Cardiac muscle cell (in vitro differentiated cells and primary cell): ENCODE data around the gene NOX3. TPM values are rescaled to one million over a fixed set of nuclear protein-coding genes. Genes with fewer than 3 reads are reported as not detected.
A peak's percentile ranks its signal among the peaks of the same experiment; 100 is the strongest.

Experiments
- DNase-seq, 2 donors: peaks; one replicate each; pipeline versions ENCODE4 v3.0.0 to v3.0.0-alpha.2; 2010 to 2017; ENCODE audit warnings: low read depth in 1 of 2, low spot score in 1 of 2
- H3K27ac ChIP-seq: fragments of 200-600 bp; sonication (generic); 2 replicates; pipeline ENCODE4 v1.5.1; 2016
- H3K27me3 ChIP-seq: fragments of 200-600 bp; sonication (generic); 2 replicates; pipeline ENCODE4 v1.6.0; 2016; ENCODE audit warnings: control low read depth
- H3K36me3 ChIP-seq: fragments of 200-600 bp; sonication (generic); 2 replicates; pipeline ENCODE4 v1.5.1; 2016; ENCODE audit warnings: control low read depth
- H3K4me1 ChIP-seq: fragments of 200-600 bp; sonication (generic); 2 replicates; pipeline ENCODE4 v1.8.1; 2017; ENCODE audit warnings: low read depth, mild to moderate bottlenecking, mixed run types
- H3K4me3 ChIP-seq: fragments of 200-600 bp; sonication (generic); 2 replicates; pipeline ENCODE4 v1.5.1; 2016; ENCODE audit warnings: mild to moderate bottlenecking
- H3K9me3 ChIP-seq: fragments of 200-600 bp; sonication (generic); 2 replicates; pipeline ENCODE4 v1.5.1; 2017; ENCODE audit warnings: low read depth, mild to moderate bottlenecking, control low read depth
- polyA plus RNA-seq: library from polyadenylated mRNA; unstranded; fragments of >200 nt; fragmentation: Nextera tagmentation; extraction: Ambion mirVana; gene quantifications from 2 replicates; pipeline ENCODE4 v1.2.1, GENCODE V29; 2016
- total RNA-seq: library from RNA; depleted of rRNA; stranded (reverse); fragments of >200 nt; gene quantifications from 2 replicates; pipeline ENCODE4 v1.2.3, GENCODE V29; 2016
- TF ChIP-seq, protein P1 (sequence below): IDR thresholded peaks from 2 replicates; pipeline ENCODE4 v1.5.1; 2012; ENCODE audit warnings: low read depth, mild to moderate bottlenecking, low read length

Gene NOX3
- total and polyA plus RNA-seq, 2 experiments from 2014 or later, result not detected

DNA sequence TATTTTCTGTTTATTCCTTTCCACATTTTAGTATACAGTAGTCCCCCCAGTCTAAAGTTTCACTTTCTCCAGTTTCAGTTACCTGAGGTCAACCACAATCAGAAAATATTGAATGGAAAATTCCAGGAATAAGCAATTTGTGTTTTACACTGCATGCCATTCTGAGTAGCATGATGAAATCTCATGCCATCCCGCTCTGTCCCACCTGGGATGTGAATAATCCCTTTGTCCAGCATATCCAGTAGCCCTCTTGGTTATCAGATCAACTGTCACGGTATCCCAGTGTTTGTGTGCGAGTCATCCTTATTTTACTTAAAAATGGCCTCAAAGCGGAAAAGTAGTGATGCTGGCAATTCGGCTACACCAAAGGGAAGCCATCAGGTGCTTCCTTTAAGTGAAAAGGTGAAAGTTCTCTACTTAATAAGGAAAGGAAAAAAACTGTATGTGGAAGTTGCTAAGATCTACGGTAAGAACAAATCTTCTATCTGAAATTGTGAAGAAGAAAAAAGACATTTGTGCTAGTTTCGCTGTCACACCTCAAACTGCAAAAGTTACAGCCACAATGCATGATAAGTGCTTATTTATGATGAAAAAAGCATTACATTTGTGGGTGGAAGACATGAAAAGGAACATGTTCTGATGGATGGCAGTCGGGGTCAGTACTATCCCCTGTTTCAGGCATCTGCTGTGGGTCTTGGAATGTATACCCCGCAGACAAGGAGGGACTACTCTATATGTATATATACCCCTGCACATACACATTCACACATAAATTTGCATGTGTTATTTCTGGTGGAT is 11.3 kb downstream of the NOX3 start:
- peak in 1 of 2 donors; percentile 17 for DNase-seq
- Histone ChIP-seq H3K36me3 (no peaks in the 10 kb centered on the region), H3K9me3 (no peaks in the 10 kb centered on the region), H3K27ac (no peak overlapping the region), H3K4me1 (peaks cover 8% of the 10 kb centered on the region), H3K27me3 (no peaks in the 10 kb centered on the region), H3K4me3 (no peak overlapping the region)
- TF ChIP-seq, protein P1, sequence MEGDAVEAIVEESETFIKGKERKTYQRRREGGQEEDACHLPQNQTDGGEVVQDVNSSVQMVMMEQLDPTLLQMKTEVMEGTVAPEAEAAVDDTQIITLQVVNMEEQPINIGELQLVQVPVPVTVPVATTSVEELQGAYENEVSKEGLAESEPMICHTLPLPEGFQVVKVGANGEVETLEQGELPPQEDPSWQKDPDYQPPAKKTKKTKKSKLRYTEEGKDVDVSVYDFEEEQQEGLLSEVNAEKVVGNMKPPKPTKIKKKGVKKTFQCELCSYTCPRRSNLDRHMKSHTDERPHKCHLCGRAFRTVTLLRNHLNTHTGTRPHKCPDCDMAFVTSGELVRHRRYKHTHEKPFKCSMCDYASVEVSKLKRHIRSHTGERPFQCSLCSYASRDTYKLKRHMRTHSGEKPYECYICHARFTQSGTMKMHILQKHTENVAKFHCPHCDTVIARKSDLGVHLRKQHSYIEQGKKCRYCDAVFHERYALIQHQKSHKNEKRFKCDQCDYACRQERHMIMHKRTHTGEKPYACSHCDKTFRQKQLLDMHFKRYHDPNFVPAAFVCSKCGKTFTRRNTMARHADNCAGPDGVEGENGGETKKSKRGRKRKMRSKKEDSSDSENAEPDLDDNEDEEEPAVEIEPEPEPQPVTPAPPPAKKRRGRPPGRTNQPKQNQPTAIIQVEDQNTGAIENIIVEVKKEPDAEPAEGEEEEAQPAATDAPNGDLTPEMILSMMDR, result no peak

- Histone ChIP-seq H3K36me3 (no peaks in the 10 kb centered on the region), H3K27ac (no peak overlapping the region), H3K4me3 (no peak overlapping the region), H3K9me3 (no peaks in the 10 kb centered on the region), H3K27me3 (no peaks in the 10 kb centered on the region), H3K4me1 (no peaks in the 10 kb centered on the region)
- TF ChIP-seq, protein P1, result no peak
- no peak for DNase-seq
Observed at GRCh38 chr6:155443168-155443567, 12.5 kb downstream of the NOX3 start.

GRCh38 chr6:155442562-155442961 is 13.1 kb downstream of the NOX3 start:
- no peak for DNase-seq
- H3K36me3 ChIP-seq, result no peaks in the 10 kb centered on the region
- no peaks in the 10 kb centered on the region for H3K4me1 ChIP-seq
- H3K9me3 ChIP-seq, result no peaks in the 10 kb centered on the region
- TF ChIP-seq, protein P1, result no peak
- no peak overlapping the region for H3K4me3 ChIP-seq
- no peak overlapping the region for H3K27ac ChIP-seq
- no peaks in the 10 kb centered on the region for H3K27me3 ChIP-seq

GRCh38 chr6:155441112-155441465 is 14.6 kb downstream of the NOX3 start:
- TF ChIP-seq, protein P1, result no peak
- Histone ChIP-seq H3K4me1 (peaks cover 6% of the 10 kb centered on the region), H3K36me3 (no peaks in the 10 kb centered on the region), H3K9me3 (no peaks in the 10 kb centered on the region), H3K27ac (no peak overlapping the region), H3K27me3 (no peaks in the 10 kb centered on the region), H3K4me3 (no peak overlapping the region)
- no peak for DNase-seq

DNA sequence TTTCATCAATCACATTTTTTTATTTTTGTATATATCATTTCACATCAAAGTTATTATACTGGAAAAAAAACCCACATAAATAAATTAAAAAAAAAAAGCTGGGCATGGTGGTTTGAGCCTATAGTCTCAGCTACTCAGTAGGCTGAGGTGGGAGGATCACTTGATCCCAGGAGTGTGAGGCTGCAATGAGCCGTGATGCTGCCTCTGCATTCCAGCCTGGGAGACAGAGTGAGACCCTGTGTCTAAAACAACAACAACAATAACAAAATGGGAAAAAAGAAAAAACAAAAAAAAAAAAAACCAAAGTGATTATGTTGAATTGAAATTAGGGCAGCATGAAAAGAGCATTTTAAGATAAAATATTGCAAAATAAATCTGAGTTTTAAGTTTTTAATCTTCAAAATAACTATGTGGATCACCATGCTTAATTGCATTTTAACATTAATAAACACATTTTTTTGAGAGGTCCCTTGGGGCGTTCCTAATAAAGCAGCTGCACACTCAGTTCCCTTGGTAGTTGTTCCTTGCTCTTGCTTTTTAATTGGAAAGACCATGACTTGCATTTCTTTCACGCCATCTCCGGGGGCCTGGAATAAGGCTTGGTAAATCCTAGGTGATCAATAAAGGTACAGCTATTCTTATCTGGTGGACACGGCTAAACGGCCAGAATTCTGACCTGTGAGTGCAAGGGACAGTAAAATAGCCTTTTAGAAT is 15.1 kb downstream of the NOX3 start:
- DNase-seq, result no peak
- Histone ChIP-seq H3K4me3 (no peak overlapping the region), H3K27me3 (no peaks in the 10 kb centered on the region), H3K27ac (no peak overlapping the region), H3K36me3 (no peaks in the 10 kb centered on the region), H3K9me3 (no peaks in the 10 kb centered on the region), H3K4me1 (peaks cover 6% of the 10 kb centered on the region)
- TF ChIP-seq, protein P1, result no peak
